Activated CD8-positive, alpha-beta memory T cell treated with anti-CD3 and anti-CD28 coated beads for 4 hours (primary cell): ENCODE results near the gene MPV17.

Source experiments
- DNase-seq, 2 donors: peaks; one replicate each; pipeline ENCODE4 v3.0.0-alpha.2; 2020; ENCODE audit warnings: low read depth in 2 of 2

Gene MPV17

GRCh38 chr2:27265536-27265870 lies 57.4 kb downstream of the MPV17 start:
- no peak for DNase-seq

GRCh38 chr2:27264753-27265535 lies 58.0 kb downstream of the MPV17 start:
- DNase-seq: peak; percentile 20 to 22

DNA sequence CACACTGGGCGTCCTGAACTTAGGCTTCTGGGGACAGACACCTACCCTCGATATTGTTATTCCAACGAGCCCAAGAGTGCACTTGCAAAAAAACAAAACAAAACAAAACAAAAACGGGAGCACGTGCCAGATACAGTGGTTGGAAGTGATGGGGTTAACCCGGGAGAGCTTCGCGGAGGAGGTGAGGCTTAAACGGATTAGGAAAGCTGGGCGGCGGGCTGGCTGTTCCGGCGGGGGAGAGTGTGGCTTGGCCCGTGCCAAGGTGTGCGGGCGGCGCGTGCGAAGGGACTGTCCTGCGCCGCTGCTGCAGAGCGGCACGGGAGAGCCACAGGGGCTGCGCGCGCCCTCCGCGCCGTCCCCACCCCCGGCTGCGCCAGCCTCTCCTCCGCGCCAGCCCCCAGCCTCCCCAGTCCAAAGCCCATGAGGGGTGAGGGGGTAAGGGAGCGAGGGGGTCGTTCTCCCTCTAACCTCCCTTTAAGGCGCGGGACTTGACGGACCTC lies 58.6 kb downstream of the MPV17 start:
- DNase-seq: no peak

- DNase-seq: no peak
Observed at GRCh38 chr2:27263287-27264252, 59.3 kb downstream of the MPV17 start.

- peak; percentile 35 to 42 for DNase-seq
Observed at GRCh38 chr2:27262379-27263286, 60.3 kb downstream of the MPV17 start, which contains the start of gene SLC30A3. TSS of gene SLC30A3 (minus strand) at chr2:27263047. CDS start at chr2:27262906, 141 bp downstream.

- DNase-seq: no peak
Observed at GRCh38 chr2:27261926-27262298, 61.0 kb downstream of the MPV17 start.

DNA sequence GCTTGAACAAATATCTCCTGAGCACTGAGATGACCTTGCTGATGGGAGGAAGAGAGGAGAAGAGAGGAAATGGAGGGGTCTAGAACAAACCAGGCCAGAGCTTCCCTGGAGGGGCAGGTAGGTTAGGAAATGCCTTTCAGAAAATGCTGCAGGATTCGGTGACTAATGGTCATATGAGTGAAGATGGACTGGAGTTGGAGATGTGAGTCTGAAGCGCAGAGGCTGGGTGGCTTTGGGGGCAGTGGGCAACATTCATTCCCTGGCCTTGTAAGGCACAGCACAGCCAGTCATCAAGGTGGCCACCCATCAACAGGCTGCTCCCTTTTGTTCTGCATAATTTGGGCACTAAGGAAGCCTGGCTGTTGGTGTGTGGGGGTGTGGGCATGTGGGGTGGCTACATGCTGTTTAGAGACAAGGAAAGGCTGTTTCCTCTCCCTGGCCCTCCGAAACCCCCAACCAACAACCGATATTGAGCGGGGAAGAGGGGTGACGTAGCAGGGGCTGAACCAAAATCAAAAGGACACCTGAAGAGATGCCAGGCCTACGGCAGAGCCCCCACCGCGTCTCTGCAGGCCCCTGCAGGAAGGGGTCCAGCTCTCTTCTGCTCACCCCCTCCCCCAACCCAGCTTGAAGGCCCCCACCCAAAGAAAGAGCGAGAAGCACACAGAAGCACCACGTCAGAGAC lies 61.5 kb downstream of the MPV17 start:
- DNase-seq: no peak
